Neural progenitor cell (in vitro differentiated cells): ENCODE data around the gene ITCH.

ENCODE experiments used
- CTCF ChIP-seq: fragments of 200-600 bp; sonication (generic); IDR thresholded peaks from 2 replicates; pipeline ENCODE4 v1.5.1; 2017; ENCODE audit warnings: antibody characterized with exemption, mild to moderate bottlenecking
- EZH2 ChIP-seq: fragments of 200-600 bp; sonication (generic); IDR thresholded peaks from 2 replicates; pipeline ENCODE4 v1.6.1; 2017; ENCODE audit warnings: antibody characterized with exemption, mild to moderate bottlenecking, moderate library complexity

GRCh38 chr20:34491226-34491931, 128.3 kb downstream of the ITCH start:
- TF ChIP-seq CTCF = no peak
- no peak for TF ChIP-seq EZH2
